IPS DF 19.7 (cell line): Measurements from ENCODE around the gene ZBTB48.
"Not testable (repeated sequence)": the region's sequence is repeated elsewhere in the genome, so short reads cannot be mapped to it uniquely, and the experiment has no call there.

Source experiments
- DNase-seq: peaks from one replicate; pipeline ENCODE4 v3.0.0-alpha.2; 2013; ENCODE audit warnings: low read depth, low spot score

Gene ZBTB48

DNA sequence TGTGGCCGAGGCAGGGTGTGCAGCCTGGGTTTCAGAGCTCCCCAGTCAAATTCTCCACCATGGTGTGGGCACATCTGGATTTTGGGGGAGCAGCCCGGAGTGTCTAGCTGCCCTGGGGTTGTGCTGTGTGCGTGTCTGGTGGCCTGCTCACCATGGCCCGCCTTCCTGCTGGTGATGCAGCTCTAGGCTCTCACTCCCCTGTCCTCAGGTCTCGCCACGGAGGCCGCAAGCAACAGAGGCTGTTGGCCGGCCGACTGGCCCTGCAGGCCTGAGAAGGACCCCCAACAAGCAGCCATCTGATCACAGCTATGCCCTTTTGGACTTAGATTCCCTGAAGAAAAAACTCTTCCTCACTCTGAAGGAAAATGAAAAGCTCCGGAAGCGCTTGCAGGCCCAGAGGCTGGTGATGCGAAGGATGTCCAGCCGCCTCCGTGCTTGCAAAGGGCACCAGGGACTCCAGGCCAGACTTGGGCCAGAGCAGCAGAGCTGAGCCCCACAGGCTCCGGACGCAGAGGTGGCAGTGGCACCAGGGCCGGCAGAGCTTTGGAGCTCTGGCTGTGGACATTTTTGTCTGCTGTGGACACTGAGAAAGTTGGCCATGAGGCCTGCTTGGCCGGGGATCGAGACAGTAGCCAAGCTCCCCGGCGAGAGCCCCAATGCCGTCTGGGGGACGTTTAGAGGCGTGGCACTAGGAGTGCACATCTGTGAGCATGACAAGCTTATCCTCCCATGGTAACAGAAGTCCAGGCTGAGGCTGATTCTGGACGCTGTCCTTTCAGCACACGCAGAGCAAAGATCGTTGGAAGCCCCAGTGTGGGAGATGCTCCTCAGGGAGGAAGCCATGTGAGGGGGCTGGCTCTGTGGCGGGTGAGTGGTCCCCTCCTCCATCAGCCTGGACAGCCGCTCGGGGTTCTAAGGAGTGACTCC is 53.1 kb downstream of the ZBTB48 start:
- no peak for DNase-seq

DNA sequence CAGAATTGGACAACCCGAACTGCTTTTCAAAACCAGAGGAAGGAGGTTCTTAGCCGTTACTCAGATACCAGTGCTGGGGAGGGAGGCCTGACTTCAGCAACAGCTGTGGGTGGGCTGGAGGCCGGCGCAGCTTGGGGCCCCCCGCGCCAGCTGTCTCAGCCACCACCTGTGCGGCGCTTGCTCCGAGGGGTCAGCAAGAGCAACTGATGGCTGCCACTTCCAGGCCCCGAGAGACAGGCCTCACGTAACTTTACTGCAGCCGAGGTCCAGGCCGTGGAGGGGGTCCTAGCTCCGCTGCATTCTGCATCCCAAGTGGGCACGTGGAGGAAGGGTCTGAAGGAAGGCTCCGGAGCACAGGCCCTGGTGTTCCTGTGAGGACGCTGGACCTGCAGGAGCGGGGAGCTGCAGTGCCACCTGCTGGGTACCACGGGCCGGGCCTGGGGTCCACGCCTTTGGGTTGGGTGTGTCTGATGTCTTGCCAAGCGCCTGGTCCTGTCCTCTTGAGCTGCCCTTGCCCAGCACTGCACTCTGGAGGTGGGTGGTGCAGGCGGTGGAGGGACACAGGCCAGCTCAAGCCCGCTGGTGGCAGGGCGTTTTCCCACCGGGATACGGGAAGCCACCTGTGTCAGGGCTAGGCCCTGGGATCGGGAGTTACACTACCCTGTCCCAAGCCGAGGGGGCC is 54.7 kb downstream of the ZBTB48 start:
- no peak for DNase-seq

DNA sequence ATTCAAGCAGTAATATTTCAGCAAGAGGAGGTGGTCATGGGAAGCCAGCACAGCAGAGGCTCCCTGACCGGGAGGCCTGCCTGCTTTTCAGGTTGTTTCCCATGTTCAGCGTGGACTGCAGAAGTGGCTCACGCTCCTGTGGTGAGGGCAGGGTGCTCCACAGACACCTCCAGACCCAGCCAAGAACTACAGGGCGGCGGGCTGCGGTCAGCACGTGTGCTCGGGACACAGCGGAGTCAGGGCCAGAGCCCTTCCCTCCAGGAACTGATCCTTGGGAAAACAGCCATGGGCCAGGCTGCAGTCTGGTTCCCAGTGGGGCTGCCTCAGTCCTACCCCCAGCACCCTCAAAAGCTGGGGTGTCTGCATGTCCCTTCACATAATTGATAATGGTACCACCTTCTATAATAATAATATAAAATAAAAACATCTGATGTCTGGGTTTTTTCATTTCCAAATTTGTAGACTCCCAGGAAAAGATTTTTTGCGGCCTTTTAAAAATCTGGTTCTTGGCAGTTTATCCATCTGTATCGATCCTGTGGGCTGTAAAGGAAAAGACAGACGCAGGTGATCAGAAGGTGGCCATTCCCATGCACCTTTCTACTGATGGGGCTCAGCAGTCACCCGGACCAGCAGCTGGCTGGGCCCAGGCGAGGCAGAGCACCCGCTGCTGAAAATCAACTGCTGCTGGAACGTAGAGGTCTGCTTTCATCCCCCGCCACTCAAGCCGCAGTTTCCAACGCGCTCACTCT is 55.5 kb downstream of the ZBTB48 start:
- no peak for DNase-seq

DNA sequence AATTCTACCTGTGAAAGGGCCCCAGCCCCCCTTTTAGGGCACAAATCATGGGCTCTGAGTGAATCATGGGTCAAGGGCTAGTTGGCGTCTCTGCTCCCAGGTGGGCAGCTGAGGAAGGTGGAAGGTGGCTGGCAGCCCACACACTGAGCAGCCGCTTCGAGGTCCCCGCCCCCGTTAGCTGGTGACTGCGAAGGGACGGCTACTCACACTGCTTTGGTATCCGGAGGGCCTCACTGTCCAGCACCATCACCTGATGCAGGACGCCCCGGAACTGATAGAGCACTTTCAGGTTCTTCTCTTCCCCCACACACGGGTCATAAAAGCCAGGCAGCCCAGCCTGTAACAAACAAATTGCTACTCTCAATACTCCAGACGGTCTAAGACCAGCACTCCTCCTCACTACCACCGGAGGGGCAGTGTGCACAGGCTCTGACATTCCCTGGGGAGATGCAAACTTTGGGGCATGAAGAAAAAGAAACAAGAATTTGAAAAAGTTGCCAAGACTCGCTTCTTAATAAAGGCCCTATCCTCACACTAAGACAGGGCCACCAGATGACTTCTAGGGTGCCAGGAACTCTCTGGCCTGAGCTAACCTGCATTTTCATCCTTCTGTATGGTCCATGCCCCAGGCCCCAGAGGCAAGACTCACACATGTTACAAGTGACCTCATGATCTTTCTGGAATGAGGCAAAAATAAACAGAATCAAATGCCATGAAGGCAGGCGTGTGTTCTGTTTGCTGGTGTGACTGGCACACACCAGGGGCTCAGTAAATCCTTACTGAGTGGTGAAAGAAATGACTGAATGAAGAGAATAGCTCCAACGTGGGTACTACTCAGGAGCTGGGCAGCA is 56.3 kb downstream of the ZBTB48 start:
- no peak for DNase-seq

DNA sequence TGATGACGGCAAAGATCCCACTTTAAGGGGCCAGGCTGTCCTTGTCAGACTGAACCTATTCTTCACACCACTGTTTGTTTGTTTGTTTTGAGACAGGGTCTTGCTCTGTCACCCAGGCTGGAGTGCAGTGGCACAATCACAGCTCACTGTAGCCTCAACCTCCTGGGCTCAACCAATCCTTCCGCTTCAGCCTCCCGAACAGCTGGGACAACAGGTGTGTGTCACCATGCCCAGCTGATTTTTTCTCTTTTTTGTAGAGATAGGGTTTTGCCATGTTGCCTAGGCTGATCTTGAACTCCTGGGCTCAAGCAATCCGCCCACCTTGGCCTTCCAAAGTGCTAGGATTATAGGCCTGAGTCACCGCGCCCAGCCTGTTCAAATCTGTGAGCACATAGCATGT is 57.0 kb downstream of the ZBTB48 start:
- DNase-seq, result not testable (repeated sequence)

DNA sequence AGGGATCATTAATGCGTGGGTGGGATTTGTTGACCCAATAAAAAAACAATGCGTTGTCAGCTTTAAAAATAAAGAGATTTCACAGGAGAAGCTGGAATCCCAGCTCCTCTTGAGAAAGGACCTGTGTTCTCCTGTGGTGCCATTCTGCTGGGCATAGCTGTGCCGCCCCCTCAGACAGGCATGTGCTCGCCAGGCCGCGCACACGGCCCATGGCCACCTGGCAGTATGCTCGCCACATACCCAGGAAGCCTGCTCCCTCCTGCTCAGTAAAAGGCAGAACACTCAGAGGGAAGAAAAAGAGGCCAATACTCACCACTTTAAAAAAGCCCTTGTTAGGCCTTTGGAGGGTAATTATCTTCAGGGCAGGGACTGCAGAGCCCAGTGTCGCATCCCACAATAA is 58.0 kb downstream of the ZBTB48 start:
- no peak for DNase-seq

DNA sequence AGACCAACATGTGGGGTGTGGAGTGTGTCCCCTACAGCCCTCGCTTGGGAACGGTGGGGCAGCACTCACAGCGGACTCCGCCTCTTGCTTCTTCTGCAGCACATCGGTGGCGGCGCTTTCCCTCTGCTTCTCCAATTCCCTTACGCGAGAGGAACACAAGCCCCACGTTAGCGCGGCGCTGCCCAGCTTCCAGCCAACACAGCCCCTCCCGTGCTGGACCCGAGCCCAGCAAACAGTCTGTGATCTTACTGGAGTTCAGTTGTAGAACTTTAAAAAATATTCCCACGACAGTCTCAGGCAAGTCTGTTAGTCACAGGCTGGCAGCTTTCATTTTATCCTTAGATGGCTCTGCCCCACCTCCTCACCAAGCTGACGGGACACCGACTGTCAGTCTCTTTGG is 58.4 kb downstream of the ZBTB48 start:
- no peak for DNase-seq
